ENCODE measurements around the gene CEP97. TPM values are rescaled to one million over a fixed set of nuclear protein-coding genes. Genes with fewer than 3 reads are reported as not detected.

CEP97 gene
- total and polyA plus RNA-seq, 9 of the 15 experiments (the other 6 are each of a cell fraction or from before 2014, with no cell fraction given) = 2.0 to 10.1 (median 4.3) TPM

DNA sequence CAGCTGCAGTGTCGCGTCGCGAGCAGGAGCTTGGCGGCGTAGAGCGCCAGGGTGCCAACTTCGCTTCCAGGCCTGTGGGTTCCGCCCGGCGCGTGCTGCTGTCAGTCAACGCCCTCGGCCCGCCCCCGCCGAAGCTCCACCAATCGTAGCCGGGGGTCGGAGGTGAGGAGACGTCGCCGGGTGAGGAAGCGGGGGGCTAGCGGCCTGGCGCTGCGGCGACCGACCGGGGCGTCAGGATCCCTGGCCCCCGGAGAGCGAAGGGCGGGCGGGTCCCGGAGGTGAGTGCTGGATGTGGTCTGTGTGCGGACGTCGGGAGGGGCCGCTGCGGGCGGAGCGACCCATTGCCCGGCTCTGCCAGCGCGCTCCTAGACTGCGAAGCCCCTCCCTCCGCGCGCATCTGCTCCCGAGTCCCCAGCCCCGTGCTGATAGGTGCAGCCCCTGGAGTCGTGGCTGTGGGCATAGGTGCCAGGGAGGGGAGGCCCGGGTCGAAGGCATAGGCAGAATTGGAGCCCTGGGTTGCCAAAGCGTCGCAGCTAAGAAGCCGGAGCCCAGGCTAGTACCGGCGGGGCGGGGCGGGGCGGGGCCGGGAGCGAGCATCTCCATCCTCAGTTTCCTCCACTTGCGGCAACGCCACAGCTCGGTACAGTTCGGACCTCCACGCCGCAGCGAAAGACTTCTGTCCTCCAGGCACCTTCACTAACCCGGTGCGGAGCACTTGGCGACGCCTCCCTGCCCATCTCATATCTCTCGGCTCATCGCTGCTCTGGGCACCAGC is 54.8 kb downstream of the CEP97 start, which contains the start of gene NXPE3 (continued):
- TF ChIP-seq BHLHE40 (IDR thresholded peaks at IDR 0.05; ENCODE audit: low read length) (no peak), MAZ (CRISPR knock-in tag; conservative IDR thresholded peaks at IDR 0.05 in 1 of 2, IDR thresholded peaks at IDR 0.05 in 1 of 2) (peak; percentile 17 to 47; a peak in 2 of 4 replicates), RBM25 (IDR thresholded peaks at IDR 0.05; ENCODE audit: low read depth, low read length, severe bottlenecking) (peak; percentile 72), KDM2B (CRISPR knock-in tag; IDR thresholded peaks at IDR 0.05) (no peak), NCOR1 (IDR thresholded peaks at IDR 0.05) (no peak), ZNF644 (tag; IDR thresholded peaks at IDR 0.05; ENCODE audit: low read depth) (no peak), ZNF431 (CRISPR knock-in tag; IDR thresholded peaks at IDR 0.05) (no peak), TEAD1 (CRISPR knock-in tag; IDR thresholded peaks at IDR 0.05) (0 out of 4 replicates have a peak, but pooled peaks of 1 of the 2 experiments have one; percentile 52), ZNF324 (CRISPR knock-in tag; IDR thresholded peaks at IDR 0.05) (no peak), EHMT2 (IDR thresholded peaks at IDR 0.05) (no peak), PPARD (CRISPR knock-in tag; IDR thresholded peaks at IDR 0.05) (no peak), RAD21 (CRISPR knock-in tag; conservative IDR thresholded peaks at IDR 0.05 in 1 of 2, IDR thresholded peaks at IDR 0.05 in 1 of 2) (no peak), NFRKB (IDR thresholded peaks at IDR 0.05; ENCODE audit: low read depth) (no peak), CBFA2T3 (IDR thresholded peaks at IDR 0.05) (no peak), CEBPB (tag; IDR thresholded peaks at IDR 0.05) (no peak), SMARCA4 (IDR thresholded peaks at IDR 0.05) (no peak), ZNF444 (CRISPR knock-in tag; IDR thresholded peaks at IDR 0.05) (no peak), SP2 (IDR thresholded peaks at IDR 0.05; ENCODE audit: extremely low read depth, low read depth, low read length, poor library complexity, severe bottlenecking) (peak; percentile 8), ZNF316 (IDR thresholded peaks at IDR 0.05) (no peak), DMBX1 (CRISPR knock-in tag; IDR thresholded peaks at IDR 0.05; ENCODE audit: borderline replicate concordance) (no peak), PHB2 (IDR thresholded peaks at IDR 0.05; ENCODE audit: low read depth) (no peak), TAF9B (IDR thresholded peaks at IDR 0.05; ENCODE audit: partially characterized antibody) (no peak), ARNT (IDR thresholded peaks at IDR 0.05) (no peak), HNRNPUL1 (IDR thresholded peaks at IDR 0.05; ENCODE audit: low read length) (no peak), KLF13 (tag; IDR thresholded peaks at IDR 0.05; ENCODE audit: borderline replicate concordance, low read depth) (no peak), ERF (CRISPR knock-in tag; IDR thresholded peaks at IDR 0.05) (no peak), POU5F1 (IDR thresholded peaks at IDR 0.05; ENCODE audit: borderline replicate concordance, low read depth, low read length, partially characterized antibody) (no peak)
- TF ChIP-seq, protein P1, sequence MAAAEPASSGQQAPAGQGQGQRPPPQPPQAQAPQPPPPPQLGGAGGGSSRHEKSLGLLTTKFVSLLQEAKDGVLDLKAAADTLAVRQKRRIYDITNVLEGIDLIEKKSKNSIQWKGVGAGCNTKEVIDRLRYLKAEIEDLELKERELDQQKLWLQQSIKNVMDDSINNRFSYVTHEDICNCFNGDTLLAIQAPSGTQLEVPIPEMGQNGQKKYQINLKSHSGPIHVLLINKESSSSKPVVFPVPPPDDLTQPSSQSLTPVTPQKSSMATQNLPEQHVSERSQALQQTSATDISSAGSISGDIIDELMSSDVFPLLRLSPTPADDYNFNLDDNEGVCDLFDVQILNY (CRISPR knock-in tag; IDR thresholded peaks at IDR 0.05) = no peak
- TF ChIP-seq, protein P2, sequence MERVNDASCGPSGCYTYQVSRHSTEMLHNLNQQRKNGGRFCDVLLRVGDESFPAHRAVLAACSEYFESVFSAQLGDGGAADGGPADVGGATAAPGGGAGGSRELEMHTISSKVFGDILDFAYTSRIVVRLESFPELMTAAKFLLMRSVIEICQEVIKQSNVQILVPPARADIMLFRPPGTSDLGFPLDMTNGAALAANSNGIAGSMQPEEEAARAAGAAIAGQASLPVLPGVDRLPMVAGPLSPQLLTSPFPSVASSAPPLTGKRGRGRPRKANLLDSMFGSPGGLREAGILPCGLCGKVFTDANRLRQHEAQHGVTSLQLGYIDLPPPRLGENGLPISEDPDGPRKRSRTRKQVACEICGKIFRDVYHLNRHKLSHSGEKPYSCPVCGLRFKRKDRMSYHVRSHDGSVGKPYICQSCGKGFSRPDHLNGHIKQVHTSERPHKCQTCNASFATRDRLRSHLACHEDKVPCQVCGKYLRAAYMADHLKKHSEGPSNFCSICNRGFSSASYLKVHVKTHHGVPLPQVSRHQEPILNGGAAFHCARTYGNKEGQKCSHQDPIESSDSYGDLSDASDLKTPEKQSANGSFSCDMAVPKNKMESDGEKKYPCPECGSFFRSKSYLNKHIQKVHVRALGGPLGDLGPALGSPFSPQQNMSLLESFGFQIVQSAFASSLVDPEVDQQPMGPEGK (CRISPR knock-in tag; IDR thresholded peaks at IDR 0.05; ENCODE audit: borderline replicate concordance) = no peak

Data from K562 (cell line).